Upper lobe of left lung (tissue), 6 donors: ENCODE results near the gene FRY. TPM values are rescaled to one million over a fixed set of nuclear protein-coding genes. Genes with fewer than 3 reads are reported as not detected.

ENCODE experiments used
- ATAC-seq, 2 donors: fragments of 200-7000 bp; cut with Tn5 transposase; one replicate each; pipeline ENCODE4 v1.9.1; 2022; ENCODE audit warnings: mild to moderate bottlenecking in 2 of 2, moderate library complexity in 2 of 2; ENCODE audit not compliant: low FRiP score in 2 of 2
- DNase-seq, 2 donors: peaks; one replicate each; pipeline ENCODE4 v3.0.0-alpha.2; 2019 to 2020
- H3K27ac ChIP-seq, 4 donors: fragments of 200-600 bp; sonication (generic); one replicate each; pipeline ENCODE4 v1.5.1; 2016 to 2019
- H3K27me3 ChIP-seq, 4 donors: fragments of 200-600 bp; sonication (generic); one replicate each; pipeline ENCODE4 v1.5.1; 2017 to 2019
- H3K36me3 ChIP-seq, 4 donors: fragments of 200-600 bp; sonication (generic); one replicate each; pipeline ENCODE4 v1.5.1; 2016 to 2019
- H3K4me1 ChIP-seq, 4 donors: fragments of 200-600 bp; sonication (generic); one replicate each; pipeline ENCODE4 v1.5.1; 2018 to 2019
- H3K4me3 ChIP-seq, 4 donors: fragments of 200-600 bp; sonication (generic); one replicate each; pipeline ENCODE4 v1.5.1; 2017 to 2019; ENCODE audit warnings: mild to moderate bottlenecking in 2 of 4, moderate library complexity in 1 of 4
- H3K9me3 ChIP-seq, 4 donors: fragments of 200-600 bp; sonication (generic); one replicate each; pipeline ENCODE4 v1.5.1; 2018 to 2019
- CTCF ChIP-seq, 6 experiments: fragments of 450-650 bp in 4 of 6; fragments of 200-600 bp in 2 of 6; sonication (generic) in 2 of 6; IDR thresholded peaks; one replicate each; pipeline ENCODE4 v1.5.1; 2016 to 2019; ENCODE audit warnings: antibody characterized with exemption in 6 of 6
- EP300 ChIP-seq, 4 donors: sonication (generic); formaldehyde crosslinking; IDR thresholded peaks; one replicate each; pipeline ENCODE4 v1.5.1; 2017; ENCODE audit warnings: antibody characterized with exemption in 4 of 4, control low read depth in 2 of 4
- POLR2A ChIP-seq, 4 donors: fragments of 450-650 bp; IDR thresholded peaks; one replicate each; pipeline ENCODE4 v1.5.1; 2016 to 2017; ENCODE audit warnings: antibody characterized with exemption in 4 of 4, mild to moderate bottlenecking in 2 of 4
- POLR2AphosphoS5 ChIP-seq, 2 donors: sonication (generic); formaldehyde crosslinking; IDR thresholded peaks; one replicate each; pipeline ENCODE4 v1.5.1; 2017; ENCODE audit warnings: antibody characterized with exemption in 2 of 2
- WGBS, 2 donors: methylation state at CpG; one replicate each; pipeline ENCODE4 v1.1.5; 2017 to 2018; 5-methylcytosine and 5-hydroxymethylcytosine counted together
- total RNA-seq, 6 donors: library from RNA; depleted of rRNA in 4 of 6; stranded (reverse); fragments of >200 nt in 4 of 6; gene quantifications; one replicate each; pipeline versions ENCODE4 v1.1.0 to v1.2.1, GENCODE V29; 2016 to 2021
- donor health status: DM: no; HTN: no; CAD: no; lungs with moderate emphysema.
- donor health status: DM: no; HTN: yes; CAD: no; lungs with severe emphysema.

Gene FRY
- total RNA-seq, 6 donors from 2014 or later = 58.3 to 88.9 (median 65.8) TPM

GRCh38 chr13:32114284-32114950 lies 82.8 kb downstream of the FRY start:
- Histone ChIP-seq H3K27me3 (no peaks in the 10 kb centered on the region), H3K27ac (peak overlapping the region in 2 of 4 donors; percentile 2 to 44), H3K4me1 (peaks cover 0 to 13% (median 8%) of the 10 kb centered on the region in 4 donors), H3K9me3 (no peaks in the 10 kb centered on the region), H3K36me3 (no peaks in the 10 kb centered on the region), H3K4me3 (no peak overlapping the region)
- DNase-seq (no peak), ATAC-seq (no peak)
- WGBS, 2 donors = 65 to 72% methylated on average over 5 of the region's 5 CpGs
- TF ChIP-seq CTCF (IDR thresholded peaks at IDR 0.05) = no peak
- no peak for TF ChIP-seq EP300 (IDR thresholded peaks at IDR 0.05)
- no peak for TF ChIP-seq POLR2AphosphoS5 (IDR thresholded peaks at IDR 0.05)
- no peak for TF ChIP-seq POLR2A (IDR thresholded peaks at IDR 0.05)

- TF ChIP-seq POLR2A (IDR thresholded peaks at IDR 0.05) (no peak), POLR2AphosphoS5 (IDR thresholded peaks at IDR 0.05) (no peak), EP300 (IDR thresholded peaks at IDR 0.05) (no peak), CTCF (IDR thresholded peaks at IDR 0.05) (no peak)
- ATAC-seq = no peak
- WGBS, 2 donors = 25 to 50% methylated on average over 2 of the region's 2 CpGs
- H3K27ac ChIP-seq = peak overlapping the region in 3 of 4 donors; percentile 11 to 44 (median 41)
- H3K4me3 ChIP-seq = no peak overlapping the region
- H3K4me1 ChIP-seq = peaks cover 0 to 13% (median 8%) of the 10 kb centered on the region in 4 donors
- H3K9me3 ChIP-seq = no peaks in the 10 kb centered on the region
- H3K36me3 ChIP-seq = no peaks in the 10 kb centered on the region
- H3K27me3 ChIP-seq = no peaks in the 10 kb centered on the region
- no peak for DNase-seq
Measured at GRCh38 chr13:32115066-32115465, 83.5 kb downstream of the FRY start.

DNA sequence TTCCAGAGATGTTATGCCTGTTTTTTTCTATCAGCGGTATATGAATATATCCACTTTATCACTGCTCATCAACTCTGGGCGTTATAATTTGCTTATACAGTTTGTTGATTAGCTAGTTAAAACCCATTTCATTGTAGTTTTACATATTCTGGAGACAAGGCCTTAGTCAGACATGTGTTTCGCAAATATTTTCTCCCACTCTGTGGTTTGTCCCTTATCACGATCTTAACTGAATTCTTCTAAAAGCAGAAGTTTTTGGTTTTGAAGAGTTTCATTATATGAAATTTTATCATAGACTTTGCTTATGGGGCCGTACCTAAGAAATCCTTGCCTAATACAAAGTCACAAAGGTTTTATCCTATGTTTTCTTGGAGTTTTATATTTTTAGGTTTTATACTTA lies 84.6 kb downstream of the FRY start:
- WGBS, 2 donors = 69 to 80% methylated on average over 5 of the region's 5 CpGs
- no peaks in the 10 kb centered on the region for H3K27me3 ChIP-seq
- TF ChIP-seq POLR2AphosphoS5 (IDR thresholded peaks at IDR 0.05) = no peak
- no peak for TF ChIP-seq EP300 (IDR thresholded peaks at IDR 0.05)
- no peak for TF ChIP-seq POLR2A (IDR thresholded peaks at IDR 0.05)

GRCh38 chr13:32117001-32117400 lies 85.4 kb downstream of the FRY start:
- peak in 1 of 2 donors; percentile 14 for ATAC-seq
- Histone ChIP-seq H3K4me3 (no peak overlapping the region), H3K9me3 (no peaks in the 10 kb centered on the region), H3K27ac (no peak overlapping the region), H3K4me1 (peaks cover 0 to 13% (median 8%) of the 10 kb centered on the region in 4 donors), H3K36me3 (no peaks in the 10 kb centered on the region), H3K27me3 (no peaks in the 10 kb centered on the region)
- DNase-seq = no peak
- TF ChIP-seq EP300 (IDR thresholded peaks at IDR 0.05) (no peak), CTCF (IDR thresholded peaks at IDR 0.05) (no peak), POLR2A (IDR thresholded peaks at IDR 0.05) (no peak), POLR2AphosphoS5 (IDR thresholded peaks at IDR 0.05) (no peak)
- WGBS, 2 donors = 77 to 84% methylated on average over 3 of the region's 3 CpGs

More for the DNA sequence above, 84.6 kb downstream of the FRY start:
- peaks cover 0 to 13% (median 8%) of the 10 kb centered on the region in 4 donors for H3K4me1 ChIP-seq
- H3K4me3 ChIP-seq = no peak overlapping the region
- ATAC-seq (no peak), DNase-seq (no peak)
- no peak overlapping the region for H3K27ac ChIP-seq
- H3K36me3 ChIP-seq = no peaks in the 10 kb centered on the region
- H3K9me3 ChIP-seq = no peaks in the 10 kb centered on the region

GRCh38 chr13:32117701-32118100 lies 86.1 kb downstream of the FRY start:
- peak in 1 of 2 donors; percentile 74 for DNase-seq
- Histone ChIP-seq H3K27me3 (no peaks in the 10 kb centered on the region), H3K36me3 (no peaks in the 10 kb centered on the region), H3K4me1 (peaks cover 0 to 13% (median 8%) of the 10 kb centered on the region in 4 donors), H3K27ac (peak overlapping the region in 1 of 4 donors; percentile 17), H3K9me3 (no peaks in the 10 kb centered on the region), H3K4me3 (no peak overlapping the region)
- ATAC-seq = peak; percentile 69 to 75
- 61 to 68% methylated on average over 6 of the region's 6 CpGs for WGBS, 2 donors
- TF ChIP-seq POLR2AphosphoS5 (IDR thresholded peaks at IDR 0.05) = no peak

GRCh38 chr13:32121316-32121715 lies 89.7 kb downstream of the FRY start:
- Histone ChIP-seq H3K4me1 (peaks cover 0 to 3% (median 0%) of the 10 kb centered on the region in 4 donors), H3K27ac (no peak overlapping the region), H3K4me3 (no peak overlapping the region), H3K27me3 (no peaks in the 10 kb centered on the region), H3K9me3 (no peaks in the 10 kb centered on the region), H3K36me3 (no peaks in the 10 kb centered on the region)
- ATAC-seq (no peak), DNase-seq (no peak)
- 80 to 94% methylated on average over 3 of the region's 3 CpGs for WGBS, 2 donors
- TF ChIP-seq CTCF (IDR thresholded peaks at IDR 0.05) = no peak
- TF ChIP-seq EP300 (IDR thresholded peaks at IDR 0.05) = no peak
- TF ChIP-seq POLR2A (IDR thresholded peaks at IDR 0.05) = no peak
- no peak for TF ChIP-seq POLR2AphosphoS5 (IDR thresholded peaks at IDR 0.05)
